KG1 (cell line): ENCODE data around the gene PTGS2.
A peak's percentile ranks its signal among the peaks of the same experiment; 100 is the strongest.

Experiments used
- DNase-seq: peaks from one replicate; lab custom pipeline; 2025; lab: John Stamatoyannopoulos, UW

PTGS2 gene

GRCh38 chr1:186680245-186681061 is at the start of gene PTGS2:
PTGS2 (minus strand) TSS chr1:186680423; CDS start chr1:186680290, 133 bp downstream.
- DNase-seq: peak; percentile 91

DNA sequence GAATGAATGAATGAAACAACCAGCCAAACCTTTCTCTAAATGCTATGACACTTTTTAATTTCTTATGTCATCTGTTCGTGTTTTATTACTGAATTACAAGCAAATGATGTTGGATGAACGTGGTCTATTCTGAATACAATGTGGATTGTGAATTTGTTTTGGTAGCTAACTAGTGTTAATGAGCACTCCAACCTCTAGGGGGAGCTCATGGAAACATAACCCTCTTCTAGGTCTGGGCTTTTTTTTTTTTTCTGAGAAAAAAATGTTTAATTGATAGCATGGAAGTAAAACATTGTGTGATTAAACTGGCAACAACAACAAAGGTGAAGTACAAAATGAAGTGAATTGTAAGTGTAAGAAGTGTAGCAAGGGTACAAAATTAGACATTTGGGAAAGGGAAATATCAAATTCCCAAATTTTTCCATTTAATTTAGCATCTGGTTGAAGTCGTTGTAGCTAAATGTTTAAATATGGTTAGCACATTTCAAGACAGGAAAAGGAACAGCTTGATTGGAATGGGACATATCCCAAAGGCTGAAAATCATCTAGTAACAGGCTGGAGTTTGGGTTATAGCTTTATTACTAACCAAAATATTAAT is 42.6 kb upstream of the PTGS2 start:
- no peak for DNase-seq

GRCh38 chr1:186717286-186717685 is 37.1 kb upstream of the PTGS2 start:
- no peak for DNase-seq

GRCh38 chr1:186715887-186716809 is 35.9 kb upstream of the PTGS2 start:
- no peak for DNase-seq

GRCh38 chr1:186710696-186711095 is 30.5 kb upstream of the PTGS2 start:
- DNase-seq: no peak

- DNase-seq: no peak
Observed at GRCh38 chr1:186708694-186709097, 28.5 kb upstream of the PTGS2 start.

- DNase-seq: no peak
Observed at GRCh38 chr1:186703209-186703766, 23.1 kb upstream of the PTGS2 start.

DNA sequence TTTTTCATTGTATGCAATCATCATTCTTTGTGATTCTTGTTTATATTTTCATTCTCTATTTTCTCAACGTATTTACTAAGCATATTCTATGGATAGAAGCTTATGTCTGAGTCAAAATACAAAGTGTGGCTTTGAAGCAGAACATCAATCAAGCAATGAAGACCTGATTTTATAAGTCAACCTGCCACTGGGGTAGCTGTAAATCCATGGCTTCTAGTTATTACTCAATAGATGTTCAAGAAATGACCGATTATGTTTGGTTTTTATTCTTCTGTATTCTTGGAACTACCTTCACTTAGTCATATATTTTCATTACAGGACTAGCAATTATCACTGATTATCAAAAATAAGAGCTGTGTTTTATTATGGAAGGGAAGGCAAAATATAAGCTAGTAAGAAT is 20.5 kb upstream of the PTGS2 start:
- no peak for DNase-seq

GRCh38 chr1:186699519-186699918 is 19.3 kb upstream of the PTGS2 start:
- DNase-seq: no peak

GRCh38 chr1:186689907-186690306 is 9.7 kb upstream of the PTGS2 start:
- DNase-seq: no peak

DNA sequence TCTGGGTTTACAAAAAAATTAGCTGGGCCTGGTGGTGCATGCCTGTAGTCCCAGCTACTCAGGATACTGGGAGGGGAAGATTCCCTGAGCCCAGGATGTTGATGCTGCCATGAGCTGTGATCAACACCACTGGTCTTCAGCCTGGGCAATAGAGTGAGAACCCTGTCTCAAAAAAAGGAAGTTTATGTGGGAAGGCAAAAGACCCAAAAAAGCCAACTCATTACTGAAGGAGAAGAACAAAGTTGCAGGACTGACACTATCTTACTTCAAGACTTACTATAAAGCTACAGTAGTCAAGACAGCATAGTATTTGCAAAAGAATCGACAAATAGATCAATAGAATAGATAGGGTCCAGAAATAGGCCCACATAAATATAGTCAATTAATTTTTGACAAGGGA is 9.2 kb upstream of the PTGS2 start:
- no peak for DNase-seq

DNA sequence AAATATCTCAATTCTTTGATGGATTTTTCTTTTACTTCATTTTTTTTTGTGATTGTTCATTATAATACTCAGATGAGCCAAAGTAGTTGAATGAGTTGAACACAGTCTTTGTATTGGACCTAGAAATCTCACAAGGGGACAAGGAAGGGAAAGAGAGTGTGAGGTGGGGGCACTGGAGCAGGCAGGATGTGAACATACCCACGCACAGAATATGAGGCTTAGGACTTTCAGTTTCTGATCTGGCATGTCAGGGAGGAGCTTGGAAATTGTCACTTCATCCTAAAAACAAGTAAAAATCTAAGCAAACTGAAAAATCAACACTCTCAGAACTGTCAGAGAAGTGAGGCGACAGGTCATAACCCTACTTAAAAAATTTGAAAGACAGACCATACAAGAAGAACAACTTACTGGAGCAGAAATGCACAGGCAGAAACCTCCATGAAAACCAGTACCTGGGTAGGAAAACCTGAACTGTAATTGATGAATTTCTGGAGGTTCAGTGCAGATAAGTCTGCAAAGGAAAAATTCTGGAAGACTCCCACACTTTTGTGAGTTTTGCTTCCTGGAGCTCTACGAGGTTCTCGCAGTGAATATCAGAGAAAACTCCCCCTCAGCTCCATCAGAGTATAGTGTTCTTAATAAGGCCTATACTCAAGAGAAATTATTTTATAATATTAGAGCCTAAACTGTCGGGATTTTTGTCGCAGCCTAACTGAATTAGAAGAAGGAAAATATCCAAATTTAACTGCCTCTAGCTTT is 3.6 kb upstream of the PTGS2 start:
- no peak for DNase-seq

- DNase-seq: no peak
Observed at GRCh38 chr1:186682736-186683135, 2.5 kb upstream of the PTGS2 start.

DNA sequence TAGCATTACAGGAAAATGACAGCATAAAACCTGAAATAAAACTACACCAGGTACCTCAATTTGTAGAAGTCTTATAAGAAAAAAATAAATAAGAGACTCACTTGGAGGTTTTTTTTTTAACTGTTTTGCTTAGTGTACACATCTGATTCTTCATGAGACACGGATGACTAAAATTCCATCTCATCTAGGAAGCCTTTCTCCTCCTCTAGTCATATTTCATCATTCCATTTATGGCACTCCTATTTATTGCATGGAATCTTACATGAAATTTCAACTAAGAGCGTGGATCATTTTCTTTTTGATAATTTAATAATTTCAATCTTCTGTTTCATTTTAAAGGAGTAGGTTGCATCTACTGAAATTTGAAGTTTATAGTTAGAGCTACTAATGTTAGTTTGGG is 1.6 kb upstream of the PTGS2 start:
- DNase-seq: no peak

DNA sequence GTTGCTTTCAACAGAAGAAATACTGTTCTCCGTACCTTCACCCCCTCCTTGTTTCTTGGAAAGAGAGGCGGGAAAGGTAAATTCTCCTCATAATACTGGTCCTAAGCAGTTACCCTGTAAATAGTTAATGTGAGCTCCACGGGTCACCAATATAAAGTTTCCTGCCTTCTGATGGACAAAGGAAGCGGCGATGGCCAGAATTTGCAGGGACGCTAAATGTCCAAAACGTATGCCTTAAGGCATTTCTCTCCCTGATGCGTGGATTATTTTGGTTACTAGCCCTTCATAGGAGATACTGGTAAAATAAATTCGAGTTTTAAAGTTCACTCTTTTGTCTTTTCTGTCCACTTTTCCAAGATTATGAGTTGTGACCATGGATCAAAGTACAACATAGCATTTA is 898 bp upstream of the PTGS2 start:
- DNase-seq: no peak

GRCh38 chr1:186679924-186680244 is 339 bp downstream of the PTGS2 start:
- DNase-seq: no peak

DNA sequence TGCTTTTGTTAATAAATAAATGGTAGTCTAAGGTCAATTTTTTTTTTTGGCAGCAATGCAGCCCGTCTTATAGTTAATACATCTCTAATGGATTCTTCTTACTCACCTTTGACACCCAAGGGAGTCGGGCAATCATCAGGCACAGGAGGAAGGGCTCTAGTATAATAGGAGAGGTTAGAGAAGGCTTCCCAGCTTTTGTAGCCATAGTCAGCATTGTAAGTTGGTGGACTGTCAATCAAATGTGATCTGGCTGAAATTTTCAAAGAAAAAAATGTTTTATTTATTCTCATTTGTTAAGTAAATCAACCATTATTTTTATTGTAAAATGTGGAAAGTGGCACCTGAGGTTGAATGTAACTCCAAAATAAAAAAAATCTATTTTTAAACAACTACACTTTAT is 2.1 kb downstream of the PTGS2 start:
- DNase-seq: no peak

- DNase-seq: no peak
Observed at GRCh38 chr1:186672596-186672995, 7.6 kb downstream of the PTGS2 start.

DNA sequence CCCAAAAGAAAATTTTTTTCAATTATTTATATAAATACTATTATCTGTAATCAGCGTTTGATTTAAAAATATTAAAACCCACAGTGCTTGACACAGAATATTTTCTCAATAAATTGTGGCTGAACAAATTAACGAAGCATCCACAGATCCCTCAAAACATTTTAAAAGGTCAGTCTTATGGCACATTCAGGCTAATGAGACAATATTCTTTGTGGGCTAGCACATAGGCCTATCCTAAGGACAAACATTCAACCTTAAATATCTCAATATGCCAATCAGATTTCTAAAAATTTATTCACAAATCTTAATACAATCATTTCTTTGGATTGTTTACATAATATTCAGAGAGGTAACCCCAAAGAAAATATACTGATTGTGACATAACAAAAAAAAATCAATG is 8.1 kb downstream of the PTGS2 start:
- DNase-seq: no peak

GRCh38 chr1:186671136-186671825 is 8.9 kb downstream of the PTGS2 start:
- no peak for DNase-seq
